Measurements from ENCODE around the gene ITPR2.
"Not testable (repeated sequence)": the region's sequence is repeated elsewhere in the genome, so short reads cannot be mapped to it uniquely, and the experiment has no call there.

Gene ITPR2

DNA sequence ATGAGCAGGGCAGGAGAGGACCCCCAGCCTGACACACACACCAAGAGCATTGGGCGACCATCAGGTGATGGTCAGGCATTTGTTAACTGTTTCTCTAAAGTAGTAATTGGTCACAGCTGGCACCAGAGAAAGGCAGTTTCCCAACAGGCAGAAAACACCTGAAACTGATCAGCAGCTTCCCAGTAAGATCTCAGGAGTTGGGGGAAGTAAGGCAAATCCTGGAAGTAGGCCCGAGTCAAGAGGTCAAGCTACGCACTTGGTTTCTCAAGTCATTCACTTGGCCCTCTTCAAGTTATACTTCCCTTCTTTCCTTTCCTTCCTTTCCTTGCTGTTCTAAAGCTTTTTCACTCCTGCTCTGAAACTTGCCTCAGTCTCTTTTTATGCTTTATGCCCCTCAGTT is 501.9 kb downstream of the ITPR2 start:
- DNase-seq (ENCODE audit: low read depth, low spot score) = no peak
- no peak overlapping the region for H3K4me3 ChIP-seq (ENCODE audit: low read length)

DNA sequence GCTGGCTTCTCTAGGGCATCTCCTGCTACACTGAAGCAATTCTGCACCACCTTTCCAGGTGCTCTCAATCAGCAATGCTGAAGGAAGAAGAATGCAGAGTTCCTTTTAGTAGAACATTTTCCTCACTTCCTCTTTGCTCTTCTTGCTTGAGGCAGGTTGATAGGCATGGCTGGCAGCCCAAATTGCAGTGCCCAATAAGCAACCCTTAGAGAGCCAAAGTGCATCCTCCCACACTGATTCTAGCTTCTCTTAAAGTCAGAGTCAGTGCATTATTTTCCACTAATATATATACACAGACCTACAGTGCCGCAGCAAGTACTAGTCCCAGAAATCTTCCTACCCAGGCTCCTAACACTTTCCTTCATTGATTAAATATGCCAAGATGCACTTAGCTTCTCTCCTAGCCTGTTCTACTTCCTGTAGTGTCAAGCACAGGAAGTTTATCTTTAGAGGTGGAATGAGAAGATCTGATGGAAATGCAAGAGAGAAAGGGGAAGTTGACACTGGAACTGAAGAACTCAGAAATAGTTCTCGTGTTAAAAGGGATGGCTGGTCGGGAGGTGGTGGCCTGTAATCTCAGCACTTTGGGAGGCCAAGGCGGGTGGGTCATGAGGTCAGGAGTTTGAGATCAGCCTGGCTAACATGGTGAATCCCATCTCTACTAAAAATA is 504.9 kb downstream of the ITPR2 start:
- no peak for DNase-seq (ENCODE audit: low read depth, low spot score)
- H3K4me3 ChIP-seq (ENCODE audit: low read length) = no peak overlapping the region

DNA sequence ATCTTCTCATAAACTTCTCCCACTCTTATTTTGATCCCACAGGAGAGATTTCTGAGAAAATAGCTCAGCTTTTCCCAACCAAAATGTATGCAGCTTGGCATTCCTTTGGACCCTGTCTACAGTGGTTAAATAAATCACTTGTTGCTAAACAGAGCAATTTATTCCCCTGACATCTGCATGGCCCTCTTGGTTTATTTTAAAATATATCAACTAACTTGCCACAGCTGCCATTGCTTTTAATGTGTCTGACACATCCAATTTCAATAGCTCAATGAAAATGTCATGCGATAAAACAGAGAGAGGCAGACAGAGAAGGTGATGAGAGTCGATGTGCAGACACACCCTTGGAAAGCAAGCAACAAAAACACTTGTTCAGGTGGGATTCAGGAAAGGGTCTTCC is 509.3 kb downstream of the ITPR2 start:
- no peak overlapping the region for H3K4me3 ChIP-seq (ENCODE audit: low read length)
- DNase-seq (ENCODE audit: low read depth, low spot score) = no peak

DNA sequence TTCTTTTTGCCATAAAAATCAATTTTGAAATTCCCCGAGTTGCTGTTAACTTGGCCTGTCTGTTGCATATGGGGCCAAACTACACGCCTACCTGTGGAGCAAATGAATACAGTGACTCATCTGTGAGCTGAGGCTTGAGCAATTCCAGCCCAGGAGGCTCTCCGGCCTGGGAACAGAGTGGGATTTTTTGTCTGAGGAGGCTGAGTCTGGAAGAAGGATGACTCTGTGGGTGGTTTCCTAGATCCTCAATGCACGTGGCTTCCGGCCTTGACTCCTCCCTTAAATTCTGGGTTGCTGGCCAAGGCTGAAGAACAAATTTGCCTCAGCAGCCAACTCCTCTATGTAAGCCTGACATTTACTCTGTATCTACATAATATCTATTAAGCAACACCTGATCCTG is 513.5 kb downstream of the ITPR2 start:
- no peak for DNase-seq (ENCODE audit: low read depth, low spot score)
- no peak overlapping the region for H3K4me3 ChIP-seq (ENCODE audit: low read length)

DNA sequence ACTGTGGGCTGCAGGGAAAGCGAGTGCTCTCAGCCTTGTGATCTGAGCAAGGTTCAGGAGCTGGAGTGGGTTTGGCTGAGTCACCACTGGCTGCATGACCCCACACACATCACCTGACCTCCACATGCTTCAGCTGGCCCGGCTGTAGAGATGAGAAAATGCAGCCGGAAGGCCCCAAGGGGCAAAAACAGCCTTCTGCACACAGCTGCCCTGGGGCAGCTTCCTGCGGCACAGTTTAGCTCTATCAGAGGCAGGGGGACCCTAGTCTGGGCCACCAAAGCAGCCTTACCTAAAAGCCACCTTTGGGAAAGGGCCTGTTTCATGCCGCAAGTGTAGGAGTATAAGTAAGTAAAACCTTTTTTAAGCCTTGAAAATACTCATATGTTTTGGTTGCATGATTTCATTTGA is 514.3 kb downstream of the ITPR2 start:
- no peak overlapping the region for H3K4me3 ChIP-seq (ENCODE audit: low read length)
- no peak for DNase-seq (ENCODE audit: low read depth, low spot score)

DNA sequence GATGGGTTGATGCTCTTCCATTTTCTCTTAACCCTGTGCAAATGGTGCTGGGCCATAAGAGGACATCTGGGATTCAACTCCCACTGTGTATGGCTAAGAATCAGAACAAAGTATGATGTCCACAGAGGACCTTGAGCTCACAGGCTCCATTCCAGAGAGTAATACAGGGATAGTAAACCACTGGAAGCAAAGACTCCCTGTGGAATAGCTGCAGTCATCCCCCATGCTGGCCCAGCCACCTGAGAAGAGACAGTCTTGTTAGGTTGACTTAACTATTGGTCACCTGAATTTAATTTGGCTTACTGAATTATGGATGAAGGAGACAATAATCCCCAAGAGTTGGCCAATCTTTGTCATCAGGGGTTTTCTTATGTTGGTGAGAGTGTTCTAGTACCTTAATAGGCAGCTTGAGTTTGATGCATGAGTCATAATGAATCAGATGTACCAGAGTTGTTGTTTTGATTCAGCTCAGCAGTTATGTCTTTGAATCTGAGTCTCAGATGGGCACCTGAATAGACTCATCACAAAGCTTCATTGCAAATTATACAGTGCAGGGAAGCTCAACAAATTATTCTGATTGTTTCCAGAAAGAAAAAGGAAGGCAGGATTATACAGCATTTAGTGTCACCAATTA is 514.9 kb downstream of the ITPR2 start:
- no peak overlapping the region for H3K4me3 ChIP-seq (ENCODE audit: low read length)
- no peak for DNase-seq (ENCODE audit: low read depth, low spot score)

DNA sequence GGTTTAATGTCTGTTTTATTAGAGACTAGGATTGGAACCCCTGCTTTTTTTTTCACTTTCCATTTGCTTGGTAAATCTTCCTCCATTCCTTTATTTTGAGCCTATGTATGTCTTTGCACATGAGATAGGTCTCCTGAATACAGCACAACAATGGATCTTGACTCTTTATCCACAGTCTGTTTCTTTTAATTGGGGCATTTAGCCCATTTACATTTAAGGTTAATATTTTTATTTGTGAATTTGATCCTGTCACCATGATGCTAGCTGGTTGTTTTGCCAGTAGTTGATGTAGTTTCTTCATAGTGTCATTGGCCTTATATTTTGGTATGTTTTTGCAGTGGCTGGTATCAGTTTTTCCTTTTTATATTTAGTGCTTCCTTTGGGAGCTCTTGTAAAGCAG is 518.9 kb downstream of the ITPR2 start:
- H3K4me3 ChIP-seq (ENCODE audit: low read length); DNase-seq (ENCODE audit: low read depth, low spot score): not testable (repeated sequence)

DNA sequence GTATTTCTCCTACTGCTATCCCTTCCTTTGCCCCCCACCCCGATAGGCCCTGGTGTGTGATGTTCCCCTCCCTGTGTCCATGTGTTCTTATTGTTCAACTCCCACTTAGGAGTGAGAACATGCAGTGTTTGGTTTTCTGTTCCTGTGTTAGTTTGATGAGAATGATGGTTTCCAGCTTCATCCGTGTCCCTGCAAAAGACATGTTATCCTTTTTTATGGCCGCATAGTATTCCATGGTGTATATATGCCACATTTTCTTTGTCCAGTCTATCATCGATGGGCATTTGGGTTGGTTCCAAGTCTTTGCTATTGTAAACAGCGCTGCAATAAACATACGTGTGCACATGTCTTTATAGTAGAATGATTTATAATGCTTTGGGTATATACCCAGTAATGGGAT is 522.5 kb downstream of the ITPR2 start:
- H3K4me3 ChIP-seq (ENCODE audit: low read length); DNase-seq (ENCODE audit: low read depth, low spot score): not testable (repeated sequence)

DNA sequence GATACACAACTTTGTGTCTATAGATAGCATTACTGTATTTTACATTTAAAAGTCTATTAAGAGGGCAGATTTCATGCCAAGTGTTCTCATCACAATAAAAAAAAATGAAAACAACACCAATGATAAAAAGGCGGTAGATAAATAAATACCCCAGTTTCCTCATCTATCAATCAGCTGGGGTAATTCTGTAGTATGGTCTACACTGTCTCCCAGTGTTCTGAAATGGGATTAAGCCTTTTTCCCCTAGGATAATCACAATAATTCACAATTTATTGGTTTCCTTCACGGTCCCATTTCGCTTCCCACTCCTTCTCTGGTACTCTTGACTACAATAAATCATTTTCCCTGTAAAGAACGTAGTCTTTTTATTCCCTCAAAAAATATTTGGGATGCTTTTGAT is 523.4 kb downstream of the ITPR2 start:
- DNase-seq (ENCODE audit: low read depth, low spot score) = no peak
- no peak overlapping the region for H3K4me3 ChIP-seq (ENCODE audit: low read length)

DNA sequence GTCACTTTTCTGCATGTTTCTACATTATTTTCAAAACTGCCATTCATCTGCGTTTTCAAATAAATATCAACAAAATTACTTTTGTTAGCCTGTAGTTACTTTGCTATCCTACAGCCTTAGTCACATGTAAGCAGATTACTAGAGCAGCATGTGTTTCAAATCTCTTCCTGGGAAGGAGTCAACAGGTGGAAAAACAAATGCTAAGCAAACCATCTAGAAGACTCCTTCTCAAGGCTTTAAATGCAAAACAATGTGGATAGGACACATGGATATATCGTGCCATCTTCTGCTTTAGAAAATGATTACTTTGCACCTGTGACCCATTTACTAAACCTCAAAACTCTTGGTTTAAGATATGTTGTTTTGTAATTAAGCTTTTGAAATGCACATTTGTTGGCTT is 528.7 kb downstream of the ITPR2 start:
- DNase-seq (ENCODE audit: low read depth, low spot score) = no peak
- no peak overlapping the region for H3K4me3 ChIP-seq (ENCODE audit: low read length)

DNA sequence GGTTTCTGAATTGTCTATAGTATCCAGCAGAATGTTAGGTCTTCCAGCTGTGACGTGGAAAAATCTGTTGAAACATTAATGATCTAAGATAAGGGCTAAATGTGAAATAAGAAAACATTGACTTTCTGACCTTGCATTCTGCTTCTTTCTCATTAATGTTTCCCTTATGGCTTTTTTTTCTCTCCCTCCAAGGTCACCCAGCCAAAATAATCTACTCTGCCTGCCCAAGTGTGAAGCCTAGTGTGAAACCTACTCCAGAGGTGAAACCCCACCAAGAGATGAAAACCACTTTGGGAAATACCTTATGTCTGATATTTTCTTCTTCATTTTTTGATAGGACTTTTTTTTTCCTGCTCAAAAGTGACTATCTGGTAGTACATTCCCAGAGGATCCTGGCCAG is 529.6 kb downstream of the ITPR2 start:
- H3K4me3 ChIP-seq (ENCODE audit: low read length) = no peak overlapping the region
- DNase-seq (ENCODE audit: low read depth, low spot score) = no peak

DNA sequence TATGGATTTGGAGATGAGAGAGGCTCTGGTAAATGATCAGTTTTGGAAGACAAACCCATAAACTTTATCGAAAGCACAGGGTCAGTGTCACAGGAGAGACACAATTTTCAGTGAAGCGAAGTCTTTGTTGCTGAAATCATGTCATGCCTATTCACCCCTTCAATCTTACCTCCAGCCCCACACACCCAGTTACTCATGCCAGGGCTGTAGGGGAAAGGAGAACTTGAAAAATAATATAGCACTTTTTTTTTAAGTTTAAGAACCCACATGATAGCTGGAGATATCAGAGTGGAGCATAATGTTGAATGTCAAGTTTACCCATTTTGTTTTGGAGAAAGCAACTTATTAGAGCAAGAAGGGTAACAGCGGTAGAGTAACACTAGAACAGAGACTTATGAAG is 530.2 kb downstream of the ITPR2 start:
- DNase-seq (ENCODE audit: low read depth, low spot score) = no peak
- no peak overlapping the region for H3K4me3 ChIP-seq (ENCODE audit: low read length)

DNA sequence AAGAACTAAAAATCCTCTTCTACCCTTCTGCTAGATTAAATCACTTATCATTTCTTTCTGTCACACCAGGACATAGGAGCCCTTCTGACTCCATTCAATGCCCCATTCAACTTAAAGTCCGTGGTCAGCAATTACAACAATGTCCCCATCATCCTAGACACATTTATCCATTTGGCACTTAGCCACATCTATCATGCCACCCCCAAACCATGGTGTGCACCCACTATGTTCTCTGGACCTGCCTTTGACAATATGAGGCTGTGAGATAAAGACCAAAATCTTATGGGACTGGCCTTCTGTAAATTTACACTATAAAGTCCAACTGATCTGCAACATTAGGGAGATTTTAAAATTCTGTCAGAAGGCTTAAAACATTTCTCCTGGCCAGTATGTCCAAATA is 533.2 kb downstream of the ITPR2 start:
- DNase-seq (ENCODE audit: low read depth, low spot score) = no peak
- no peak overlapping the region for H3K4me3 ChIP-seq (ENCODE audit: low read length)

DNA sequence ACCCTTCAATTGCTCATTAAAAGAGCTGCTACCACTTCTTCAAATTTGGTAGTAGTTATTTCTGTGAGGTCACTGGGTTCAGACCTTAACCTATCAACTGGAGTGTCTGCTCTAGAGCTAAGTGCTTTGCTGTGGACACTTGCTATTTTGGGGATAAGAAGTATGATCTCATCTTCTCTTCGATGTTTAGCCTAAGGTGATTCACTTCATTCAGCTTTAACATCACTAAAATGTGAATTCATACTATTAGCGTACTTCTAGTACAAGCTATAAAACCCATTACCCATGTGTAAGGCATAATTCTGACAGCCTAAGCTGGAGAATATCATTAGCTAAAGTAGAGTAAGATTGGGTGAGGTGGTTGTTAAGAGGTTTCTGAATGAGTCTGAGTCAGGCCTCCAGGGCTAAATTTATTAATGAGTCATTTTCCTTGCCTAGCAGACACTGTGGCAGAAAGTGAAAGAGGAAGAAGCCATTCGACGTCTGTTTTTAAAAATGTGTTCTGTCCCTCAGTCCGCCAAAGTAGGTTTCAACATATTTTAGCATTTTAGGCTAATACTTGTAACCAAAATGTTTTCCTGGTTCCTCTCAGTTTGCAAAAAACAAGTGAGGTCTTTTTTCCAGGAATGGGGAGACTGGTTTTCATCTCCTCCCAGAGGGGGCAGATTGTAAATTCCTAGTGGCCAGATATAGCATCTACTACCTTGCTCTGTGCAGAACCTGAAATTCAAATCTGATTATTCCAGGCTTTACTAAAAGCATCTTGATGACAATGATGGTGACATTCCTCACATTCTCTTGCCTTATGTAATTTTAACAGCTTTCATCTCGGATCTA is 534.0 kb downstream of the ITPR2 start:
- H3K4me3 ChIP-seq (ENCODE audit: low read length) = no peak overlapping the region
- DNase-seq (ENCODE audit: low read depth, low spot score) = no peak

DNA sequence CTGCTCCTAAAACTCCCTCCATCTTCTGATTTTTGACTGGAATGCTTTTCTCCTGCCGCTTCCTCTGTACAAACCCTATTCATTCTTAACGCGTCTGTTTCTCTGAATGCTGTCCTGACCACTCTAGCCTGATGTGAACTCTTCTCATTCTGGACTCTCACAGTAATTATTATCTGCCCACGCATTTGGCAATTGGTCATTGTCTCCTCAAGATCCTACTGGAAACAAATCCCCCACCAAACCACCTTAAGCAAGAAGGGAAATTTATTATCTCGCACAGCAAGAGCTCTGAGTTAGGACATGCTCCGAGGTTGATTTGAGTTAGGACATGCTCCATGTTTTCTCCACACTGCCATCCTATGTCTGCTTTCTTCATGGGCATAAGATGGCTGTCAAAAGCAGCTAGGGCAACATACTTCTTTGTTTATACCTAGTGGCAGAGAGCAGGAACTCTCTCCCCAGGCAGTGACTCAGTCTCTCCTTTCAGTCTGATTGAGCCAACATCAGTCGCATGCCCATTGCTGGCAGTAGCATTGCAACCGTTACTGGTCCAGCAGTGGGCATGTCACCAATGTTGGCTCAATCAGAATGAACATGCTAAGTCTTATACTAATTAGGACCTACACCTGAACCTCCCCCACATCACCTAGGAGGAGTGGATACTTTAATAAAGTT is 535.5 kb downstream of the ITPR2 start:
- DNase-seq (ENCODE audit: low read depth, low spot score) = no peak
- no peak overlapping the region for H3K4me3 ChIP-seq (ENCODE audit: low read length)

DNA sequence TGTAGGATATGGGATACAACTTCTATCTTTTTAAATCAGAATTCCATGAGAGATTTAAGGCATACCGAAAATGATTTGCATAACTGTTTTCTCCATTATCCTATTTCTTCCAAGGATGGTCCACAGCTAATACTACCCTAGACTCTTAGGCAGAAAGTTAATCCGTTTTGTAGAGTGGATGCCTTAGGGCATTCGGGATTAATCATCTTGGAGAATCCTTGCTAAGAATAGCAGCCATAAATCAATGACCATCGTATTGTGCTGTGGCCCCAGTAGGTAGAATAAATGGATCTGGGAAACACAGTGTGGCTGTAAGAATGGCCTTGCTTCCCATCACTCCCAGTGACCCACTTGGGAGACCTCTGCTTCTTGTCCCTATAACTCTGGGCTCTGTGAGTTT is 538.0 kb downstream of the ITPR2 start:
- no peak for DNase-seq (ENCODE audit: low read depth, low spot score)

DNA sequence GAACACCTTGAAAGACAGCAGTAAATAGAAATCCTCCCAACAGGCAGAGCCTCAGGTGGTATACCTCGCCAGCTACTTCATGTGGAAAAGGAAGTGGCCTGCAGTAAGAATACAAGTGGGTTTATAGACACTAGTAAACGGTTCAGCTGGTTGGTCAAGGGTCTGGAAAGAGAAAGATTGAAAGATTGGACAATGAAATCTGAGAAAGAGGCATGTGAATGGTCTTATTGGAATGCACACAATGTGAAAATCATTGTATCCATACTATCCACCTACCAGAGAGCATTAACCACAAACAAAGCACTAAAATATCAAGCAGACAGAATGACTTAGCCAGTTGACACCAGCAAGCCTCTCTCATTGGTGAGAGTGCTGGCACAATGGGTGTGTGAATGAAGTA is 539.4 kb downstream of the ITPR2 start:
- no peak for DNase-seq (ENCODE audit: low read depth, low spot score)
- H3K4me3 ChIP-seq (ENCODE audit: low read length) = no peak overlapping the region

More for the DNA sequence above, 538.0 kb downstream of the ITPR2 start:
- no peak overlapping the region for H3K4me3 ChIP-seq (ENCODE audit: low read length)

DNA sequence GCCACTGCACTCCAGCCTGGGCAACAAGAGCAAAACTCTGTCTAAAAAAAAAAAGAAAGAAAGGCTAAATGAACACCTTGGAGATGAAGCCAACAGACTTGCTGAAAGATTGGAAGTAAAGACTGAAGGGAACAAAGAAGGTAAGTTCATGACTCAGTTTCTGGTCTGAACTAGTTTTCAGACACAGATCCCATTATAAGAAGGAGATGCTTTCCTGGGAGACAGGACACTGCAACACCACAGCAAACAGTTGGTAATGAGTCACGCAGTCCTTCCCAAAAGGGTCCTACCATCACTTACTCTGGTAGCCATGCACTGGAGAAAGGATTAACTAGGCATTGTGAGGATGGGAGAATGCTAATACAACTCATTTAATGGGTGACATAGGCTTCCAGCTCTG is 540.4 kb downstream of the ITPR2 start:
- DNase-seq (ENCODE audit: low read depth, low spot score) = no peak
- H3K4me3 ChIP-seq (ENCODE audit: low read length) = no peak overlapping the region

DNA sequence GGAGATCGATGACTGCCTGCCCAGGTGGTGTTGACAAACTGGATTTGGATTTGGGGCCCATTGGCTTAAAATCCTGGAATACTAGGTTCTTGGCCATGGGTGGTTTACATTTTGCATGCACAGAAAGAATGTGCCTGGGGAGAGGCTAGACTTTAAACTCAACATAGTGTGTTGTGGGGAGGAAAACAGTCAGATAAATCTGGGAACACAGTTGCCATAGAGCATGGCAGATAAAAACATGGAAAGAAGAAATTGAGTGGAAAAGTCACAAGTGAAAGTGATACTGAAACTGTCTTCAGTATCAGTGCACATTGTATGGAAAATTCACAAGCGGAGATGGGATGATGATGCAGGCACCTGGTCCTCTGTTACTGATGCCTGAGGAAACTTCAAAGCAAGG is 542.4 kb downstream of the ITPR2 start:
- DNase-seq (ENCODE audit: low read depth, low spot score) = no peak
- no peak overlapping the region for H3K4me3 ChIP-seq (ENCODE audit: low read length)

Measured in Jurkat, Clone E6-1 (cell line).